ENCODE results near the gene MAG.

The MAG gene

DNA sequence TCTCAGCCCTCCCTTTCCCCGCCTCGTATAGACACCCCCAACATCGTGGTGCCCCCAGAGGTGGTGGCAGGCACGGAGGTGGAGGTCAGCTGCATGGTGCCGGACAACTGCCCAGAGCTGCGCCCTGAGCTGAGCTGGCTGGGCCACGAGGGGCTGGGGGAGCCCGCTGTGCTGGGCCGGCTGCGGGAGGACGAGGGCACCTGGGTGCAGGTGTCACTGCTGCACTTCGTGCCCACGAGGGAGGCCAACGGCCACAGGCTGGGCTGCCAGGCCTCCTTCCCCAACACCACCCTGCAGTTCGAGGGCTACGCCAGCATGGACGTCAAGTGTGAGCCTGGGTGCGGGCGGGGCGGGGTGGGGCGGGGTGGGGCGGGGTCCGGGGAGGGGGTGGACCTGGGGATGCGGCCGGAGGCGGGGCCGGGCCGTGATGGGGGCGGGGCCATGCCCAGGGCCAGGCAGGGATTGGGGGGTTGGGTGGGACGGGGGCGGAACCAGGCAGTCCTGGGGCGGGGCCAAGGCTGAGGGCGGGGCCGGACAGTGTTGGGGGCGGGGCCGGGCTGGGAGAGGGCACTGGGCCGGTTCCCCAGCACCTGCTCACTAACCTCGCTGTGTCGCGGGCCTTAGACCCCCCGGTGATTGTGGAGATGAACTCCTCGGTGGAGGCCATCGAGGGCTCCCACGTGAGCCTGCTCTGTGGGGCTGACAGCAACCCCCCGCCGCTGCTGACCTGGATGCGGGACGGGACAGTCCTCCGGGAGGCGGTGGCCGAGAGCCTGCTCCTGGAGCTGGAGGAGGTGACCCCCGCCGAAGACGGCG is 7.8 kb downstream of the MAG start:
- H3K4me3 ChIP-seq (replicated peaks; ENCODE audit: low read depth, low read length) = no peak overlapping the region
- DNase-seq (ENCODE audit: extremely low read depth, low read depth) = no peak
- TF ChIP-seq, protein P1, sequence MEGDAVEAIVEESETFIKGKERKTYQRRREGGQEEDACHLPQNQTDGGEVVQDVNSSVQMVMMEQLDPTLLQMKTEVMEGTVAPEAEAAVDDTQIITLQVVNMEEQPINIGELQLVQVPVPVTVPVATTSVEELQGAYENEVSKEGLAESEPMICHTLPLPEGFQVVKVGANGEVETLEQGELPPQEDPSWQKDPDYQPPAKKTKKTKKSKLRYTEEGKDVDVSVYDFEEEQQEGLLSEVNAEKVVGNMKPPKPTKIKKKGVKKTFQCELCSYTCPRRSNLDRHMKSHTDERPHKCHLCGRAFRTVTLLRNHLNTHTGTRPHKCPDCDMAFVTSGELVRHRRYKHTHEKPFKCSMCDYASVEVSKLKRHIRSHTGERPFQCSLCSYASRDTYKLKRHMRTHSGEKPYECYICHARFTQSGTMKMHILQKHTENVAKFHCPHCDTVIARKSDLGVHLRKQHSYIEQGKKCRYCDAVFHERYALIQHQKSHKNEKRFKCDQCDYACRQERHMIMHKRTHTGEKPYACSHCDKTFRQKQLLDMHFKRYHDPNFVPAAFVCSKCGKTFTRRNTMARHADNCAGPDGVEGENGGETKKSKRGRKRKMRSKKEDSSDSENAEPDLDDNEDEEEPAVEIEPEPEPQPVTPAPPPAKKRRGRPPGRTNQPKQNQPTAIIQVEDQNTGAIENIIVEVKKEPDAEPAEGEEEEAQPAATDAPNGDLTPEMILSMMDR (IDR thresholded peaks at IDR 0.05; ENCODE audit: low read depth, low read length, missing control alignments) = no peak

DNA sequence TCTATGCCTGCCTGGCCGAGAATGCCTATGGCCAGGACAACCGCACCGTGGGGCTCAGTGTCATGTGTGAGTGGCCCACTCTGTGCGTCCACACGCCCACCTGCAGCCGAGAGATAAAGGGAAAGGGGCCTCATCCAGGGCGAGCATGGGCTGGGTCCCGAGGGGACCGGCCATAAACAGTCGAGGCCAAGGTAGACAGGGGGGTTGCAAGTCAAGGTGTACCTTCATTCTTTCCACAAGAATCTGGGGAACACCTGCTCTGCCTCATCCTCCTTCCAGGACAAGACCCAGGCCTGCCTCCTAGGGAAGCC is 8.3 kb downstream of the MAG start:
- TF ChIP-seq, protein P1 (IDR thresholded peaks at IDR 0.05; ENCODE audit: low read depth, low read length, missing control alignments) = no peak
- no peak overlapping the region for H3K4me3 ChIP-seq (replicated peaks; ENCODE audit: low read depth, low read length)
- no peak for DNase-seq (ENCODE audit: extremely low read depth, low read depth)

DNA sequence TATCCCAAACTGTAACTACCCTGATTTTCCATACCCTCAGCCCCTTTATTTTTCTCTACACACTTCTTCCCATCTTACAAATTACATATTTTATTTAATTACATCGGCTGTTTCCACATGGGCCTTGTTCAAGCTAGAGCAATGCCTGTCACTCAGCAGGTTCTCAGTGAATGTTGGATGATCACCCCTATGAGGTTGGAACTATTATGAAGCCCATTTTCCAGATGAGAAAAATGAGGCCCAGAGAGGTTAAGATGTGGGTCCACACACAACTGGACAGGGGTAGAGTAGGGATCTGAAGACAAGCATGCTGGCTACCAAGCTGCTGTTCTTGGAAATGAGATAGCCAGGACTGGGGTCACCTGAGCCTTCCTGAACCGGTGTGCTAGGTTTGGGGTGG is 10.0 kb downstream of the MAG start:
- TF ChIP-seq, protein P1 (IDR thresholded peaks at IDR 0.05; ENCODE audit: low read depth, low read length, missing control alignments) = no peak
- H3K4me3 ChIP-seq (replicated peaks; ENCODE audit: low read depth, low read length) = no peak overlapping the region
- DNase-seq (ENCODE audit: extremely low read depth, low read depth) = no peak

DNA sequence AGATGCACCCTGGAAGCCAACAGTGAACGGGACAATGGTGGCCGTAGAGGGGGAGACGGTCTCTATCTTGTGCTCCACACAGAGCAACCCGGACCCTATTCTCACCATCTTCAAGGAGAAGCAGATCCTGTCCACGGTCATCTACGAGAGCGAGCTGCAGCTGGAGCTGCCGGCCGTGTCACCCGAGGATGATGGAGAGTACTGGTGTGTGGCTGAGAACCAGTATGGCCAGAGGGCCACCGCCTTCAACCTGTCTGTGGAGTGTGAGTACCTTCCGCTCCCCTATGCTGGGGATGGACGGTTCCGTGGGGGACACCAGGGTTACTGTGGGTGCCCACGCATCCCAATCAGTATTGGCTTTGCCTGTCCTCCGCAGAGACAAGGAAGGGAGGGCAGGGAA is 10.5 kb downstream of the MAG start:
- TF ChIP-seq, protein P1 (IDR thresholded peaks at IDR 0.05; ENCODE audit: low read depth, low read length, missing control alignments) = no peak
- no peak overlapping the region for H3K4me3 ChIP-seq (replicated peaks; ENCODE audit: low read depth, low read length)
- no peak for DNase-seq (ENCODE audit: extremely low read depth, low read depth)

DNA sequence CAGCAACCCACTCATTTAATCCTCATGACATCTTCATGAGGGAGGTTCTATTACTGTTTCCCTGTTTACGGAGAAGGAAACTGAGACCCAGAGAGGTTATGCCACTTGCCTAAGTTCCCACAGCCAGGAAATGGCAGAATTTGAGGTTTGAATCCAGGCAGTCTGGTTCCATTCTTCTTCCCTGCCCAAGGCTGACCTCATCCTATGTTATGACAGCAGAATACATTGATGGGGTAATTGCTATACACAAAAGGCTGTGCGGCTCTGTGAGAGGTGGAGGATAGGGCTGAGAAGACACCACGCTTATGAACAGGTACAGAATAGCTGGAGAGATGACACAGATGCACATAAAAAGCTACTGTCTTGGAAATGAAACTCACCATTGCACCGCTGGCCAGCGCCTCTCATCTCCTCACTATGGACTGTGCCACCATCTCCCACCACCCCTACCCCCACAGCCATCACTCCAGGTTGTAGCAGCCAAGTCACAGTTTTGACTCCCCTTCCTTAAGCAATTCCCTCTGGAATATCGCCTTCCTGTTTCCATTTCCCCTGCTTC is 11.5 kb downstream of the MAG start:
- H3K4me3 ChIP-seq (replicated peaks; ENCODE audit: low read depth, low read length) = no peak overlapping the region
- no peak for DNase-seq (ENCODE audit: extremely low read depth, low read depth)
- TF ChIP-seq, protein P1 (IDR thresholded peaks at IDR 0.05; ENCODE audit: low read depth, low read length, missing control alignments) = no peak

DNA sequence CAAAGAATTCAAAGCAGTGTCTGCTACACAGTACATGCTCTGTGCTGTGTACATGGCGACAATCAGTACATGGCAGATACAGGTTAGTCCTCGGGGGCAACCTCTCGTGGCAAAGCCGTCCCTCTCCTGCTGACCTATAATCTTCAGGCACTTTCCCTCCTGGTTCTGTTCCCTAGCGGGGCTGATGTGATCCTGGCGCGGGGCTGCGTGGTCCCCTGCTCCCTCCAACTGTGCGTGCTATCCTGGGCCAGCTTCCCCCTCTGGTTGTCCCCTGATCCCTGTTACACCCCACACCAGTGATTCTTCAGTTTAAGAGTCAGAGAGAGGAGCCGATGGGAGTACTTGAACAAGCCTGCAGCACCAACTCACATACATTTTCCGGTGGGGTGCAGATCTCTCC is 12.1 kb downstream of the MAG start:
- TF ChIP-seq, protein P1 (IDR thresholded peaks at IDR 0.05; ENCODE audit: low read depth, low read length, missing control alignments) = no peak
- no peak for DNase-seq (ENCODE audit: extremely low read depth, low read depth)
- H3K4me3 ChIP-seq (replicated peaks; ENCODE audit: low read depth, low read length) = no peak overlapping the region
